ENCODE results near the gene OR52E2. TPM values are rescaled to one million over a fixed set of nuclear protein-coding genes. Genes with fewer than 3 reads are reported as not detected.

The OR52E2 gene
- not detected in 2 replicates for total RNA-seq (2012; rRNA removed)
- polyA plus RNA-seq (2012; rRNA removed) = not detected in 2 replicates
- polyA plus RNA-seq (2012; cell fraction: cytosol; rRNA removed) = not detected in 2 replicates
- not detected in 2 replicates for polyA plus RNA-seq (2012; cell fraction: nucleus; rRNA removed; ENCODE audit: low replicate concordance)
- not detected for Bru-seq, nascent RNA
- BruChase-seq, experiment 1, labeled RNA remaining after a 6-hour chase = not detected
- BruChase-seq, experiment 2, labeled RNA remaining after a 2-hour chase = not detected
- long read RNA-seq = 0 reads

DNA sequence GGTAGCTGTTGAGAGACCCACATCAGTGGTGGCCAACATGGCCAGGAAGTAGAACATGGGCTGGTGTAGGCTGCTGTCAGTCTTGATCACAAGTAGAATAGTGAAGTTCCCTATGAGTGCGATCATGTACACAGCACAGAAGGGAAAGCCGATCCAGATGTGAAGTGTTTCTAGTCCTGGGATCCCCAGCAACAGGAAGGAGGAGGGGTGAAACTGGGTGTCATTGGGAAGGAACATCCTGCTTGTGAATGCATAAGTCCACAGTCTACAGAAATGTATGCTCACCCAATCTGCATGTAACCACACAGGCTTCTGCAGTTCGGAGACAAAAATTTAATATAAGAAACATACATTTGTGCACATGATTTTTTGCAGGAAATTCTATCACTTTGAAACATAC lies at the start of gene OR52E2:
Gene OR52E2, minus strand, starts transcription at position 237 of the 400 bp plus-strand sequence. Its CDS starts 0 bp downstream, at position 237.
- BruUV-seq (replicated peaks) = no TSS peak
- no peak within 1 kb of the TSS for H2BK5ac ChIP-seq (ENCODE audit: low read depth, low read length, poor library complexity, severe bottlenecking)
- no peak within 1 kb of the TSS for H2AK9ac ChIP-seq (replicated peaks; ENCODE audit: low read depth, low read length, poor library complexity)
- H4K20me1 ChIP-seq (ENCODE audit: insufficient read depth, low read length) = no peaks in the 10 kb centered on the region
- no peak for TF ChIP-seq MAZ (IDR thresholded peaks at IDR 0.05; ENCODE audit: borderline replicate concordance, low read depth, low read length)
- H4K91ac ChIP-seq (ENCODE audit: insufficient read depth, low read depth, low read length) = no peak within 1 kb of the TSS
- H4K8ac ChIP-seq (ENCODE audit: low read depth in 2 of 2, low read length in 2 of 2) = no peak within 1 kb of the TSS
- no peak within 1 kb of the TSS for H3K4me2 ChIP-seq (ENCODE audit: low read depth, low read length)
- H3K23ac ChIP-seq (ENCODE audit: low read depth, low read length) = no peak within 1 kb of the TSS
- in situ Hi-C loops (cut with MboI; ENCODE audit: low sequenced_read_pairs) = no loop called here
- no peak within 1 kb of the TSS for H2AFZ ChIP-seq (replicated peaks; ENCODE audit: low read length, poor library complexity)
- H2AK5ac ChIP-seq (ENCODE audit: low read depth, low read length) = no peak within 1 kb of the TSS
- WGBS, 2 experiments (ENCODE audit: extremely low coverage in 2 of 2, insufficient read length in 1 of 2) = 80% methylated on average over 1 of the region's 3 CpGs; no CpG with 5 or more reads in 1 of the 2 experiments
- H2BK20ac ChIP-seq (ENCODE audit: low read depth, low read length) = no peak within 1 kb of the TSS
- ChIA-PET CTCF (no interaction called here), POLR2A (ENCODE audit: unreplicated experiment) (no interaction called here)
- intact Hi-C loops (cut with micrococcal nuclease) = no loop called here
- no peak within 1 kb of the TSS for H3K27ac ChIP-seq (ENCODE audit: insufficient read depth, low read length)
- H2BK120ac ChIP-seq (ENCODE audit: low read depth, low read length) = no peak within 1 kb of the TSS
- no peaks in the 10 kb centered on the region for H3K9me3 ChIP-seq (ENCODE audit: control insufficient read depth, insufficient read depth, low read length)
- H3K14ac ChIP-seq (replicated peaks; ENCODE audit: low read depth, low read length) = no peak within 1 kb of the TSS
- no peak within 1 kb of the TSS for H3K9ac ChIP-seq (ENCODE audit: low read depth, low read length)
- no peaks in the 10 kb centered on the region for H3K36me3 ChIP-seq (ENCODE audit: control insufficient read depth, insufficient read depth, low read length)
- H2BK15ac ChIP-seq (ENCODE audit: low read depth, low read length) = no peak within 1 kb of the TSS
- no peaks in the 10 kb centered on the region for H3K79me1 ChIP-seq (ENCODE audit: low read depth in 1 of 2, low read length in 2 of 2)
- dilution Hi-C loops (cut with HindIII; ENCODE audit: low sequenced_read_pairs, unreplicated experiment) = no loop called here
- H3K9me1 ChIP-seq (ENCODE audit: insufficient read depth, low read length) = no peaks in the 10 kb centered on the region
- H3K18ac ChIP-seq (ENCODE audit: low read depth, low read length) = no peak within 1 kb of the TSS
- H3K4me3 ChIP-seq (ENCODE audit: insufficient read depth, low read depth, low read length) = no peak within 1 kb of the TSS
- H3K56ac ChIP-seq (ENCODE audit: extremely low read depth, insufficient read depth, low read length) = no peak within 1 kb of the TSS
- H3K27me3 ChIP-seq (ENCODE audit: control insufficient read depth, insufficient read depth, low read length) = no peaks in the 10 kb centered on the region
- H4K5ac ChIP-seq (ENCODE audit: low read depth, low read length) = no peak within 1 kb of the TSS
- no peak within 1 kb of the TSS for H3K4ac ChIP-seq (ENCODE audit: low read depth, low read length)
- DNase-seq (no peak), ATAC-seq (ENCODE audit: low read depth) (no peak)
- no peaks in the 10 kb centered on the region for H3K4me1 ChIP-seq (ENCODE audit: control insufficient read depth, insufficient read depth, low read length)
